Breast epithelium (tissue), 4 donors: Measurements from ENCODE around the gene YPEL1. TPM values are rescaled to one million over a fixed set of nuclear protein-coding genes. Genes with fewer than 3 reads are reported as not detected.
"Not testable (repeated sequence)": the region's sequence is repeated elsewhere in the genome, so short reads cannot be mapped to it uniquely, and the experiment has no call there.

Experiments
- DNase-seq, 2 donors: peaks; one replicate each; pipeline ENCODE4 v3.0.0-alpha.2; 2019; ENCODE audit warnings: low spot score in 2 of 2
- H3K27ac ChIP-seq, 2 donors: fragments of 200-600 bp; sonication (generic) in 1 of 2; one replicate each; pipeline ENCODE4 v1.5.1; 2016 to 2019; ENCODE audit warnings: mild to moderate bottlenecking in 1 of 2
- H3K27me3 ChIP-seq, 2 donors: fragments of 200-600 bp; sonication (generic) in 1 of 2; one replicate each; pipeline versions ENCODE4 v1.5.1 to v1.6.0; 2017 to 2019; ENCODE audit warnings: control low read depth in 1 of 2, mild to moderate bottlenecking in 1 of 2
- H3K36me3 ChIP-seq: fragments of 200-600 bp; one replicate; pipeline ENCODE4 v1.5.1; 2019
- H3K4me1 ChIP-seq, 2 donors: fragments of 200-600 bp; sonication (generic); one replicate each; pipeline ENCODE4 v1.5.1; 2016 to 2019; ENCODE audit warnings: control low read depth in 1 of 2
- H3K4me3 ChIP-seq, 3 donors: fragments of 200-600 bp; sonication (generic); 1 replicate in 2 of 3; 2 replicates in 1 of 3; pipeline ENCODE4 v1.5.1; 2016 to 2019; ENCODE audit warnings: mild to moderate bottlenecking in 3 of 3, moderate library complexity in 2 of 3
- H3K9me3 ChIP-seq, 2 donors: fragments of 200-600 bp; sonication (generic) in 1 of 2; one replicate each; pipeline ENCODE4 v1.5.1; 2016 to 2019; ENCODE audit warnings: control low read depth in 1 of 2
- CTCF ChIP-seq, 3 donors: fragments of 450-650 bp; IDR thresholded peaks; one replicate each; pipeline ENCODE4 v1.5.1; 2016 to 2017; ENCODE audit warnings: antibody characterized with exemption in 3 of 3, mild to moderate bottlenecking in 3 of 3, moderate library complexity in 3 of 3
- POLR2A ChIP-seq: fragments of 450-650 bp; IDR thresholded peaks from one replicate; pipeline ENCODE4 v1.6.1; 2016; ENCODE audit warnings: antibody characterized with exemption, mild to moderate bottlenecking, moderate library complexity
- POLR2AphosphoS5 ChIP-seq, 3 donors: sonication (generic); formaldehyde crosslinking; IDR thresholded peaks; one replicate each; pipeline ENCODE4 v1.6.1; 2017; ENCODE audit warnings: antibody characterized with exemption in 3 of 3
- intact Hi-C: fragments of 100-400 bp; cut with DNase I; formaldehyde crosslinking; loops from one replicate; pipeline ENCODE4 v1.15.1; 2023; ENCODE audit warnings: low total_unique reads
- total RNA-seq, 3 donors: library from RNA; depleted of rRNA; stranded (reverse); fragments of >200 nt; gene quantifications; one replicate each; pipeline ENCODE4 v1.1.0, GENCODE V29; 2016

The YPEL1 gene
- total RNA-seq, 3 donors from 2014 or later = 7.8 to 8.5 (median 7.9) TPM

GRCh38 chr22:21727768-21728167, 7.8 kb downstream of the YPEL1 start:
- no peaks in the 10 kb centered on the region for H3K9me3 ChIP-seq
- intact Hi-C loops = no loop called here
- no peak overlapping the region for H3K4me3 ChIP-seq
- H3K27me3 ChIP-seq = no peaks in the 10 kb centered on the region
- H3K36me3 ChIP-seq = no peaks in the 10 kb centered on the region
- H3K4me1 ChIP-seq = no peaks in the 10 kb centered on the region
- DNase-seq = no peak
- no peak overlapping the region for H3K27ac ChIP-seq
- no peak for TF ChIP-seq POLR2AphosphoS5 (IDR thresholded peaks at IDR 0.05)
- TF ChIP-seq POLR2A = no peak
- no peak for TF ChIP-seq CTCF (IDR thresholded peaks at IDR 0.05)

GRCh38 chr22:21727159-21727558, 8.4 kb downstream of the YPEL1 start:
- TF ChIP-seq CTCF (IDR thresholded peaks at IDR 0.05) (no peak), POLR2A (no peak), POLR2AphosphoS5 (IDR thresholded peaks at IDR 0.05) (no peak)
- no peaks in the 10 kb centered on the region for H3K27me3 ChIP-seq
- no peak overlapping the region for H3K27ac ChIP-seq
- no peaks in the 10 kb centered on the region for H3K36me3 ChIP-seq
- H3K4me1 ChIP-seq = no peaks in the 10 kb centered on the region
- H3K9me3 ChIP-seq = no peaks in the 10 kb centered on the region
- H3K4me3 ChIP-seq = no peak overlapping the region
- DNase-seq = no peak
- intact Hi-C loops = no loop called here

GRCh38 chr22:21726650-21727049, 8.9 kb downstream of the YPEL1 start:
- Histone ChIP-seq H3K27ac (no peak overlapping the region), H3K4me1 (no peaks in the 10 kb centered on the region), H3K36me3 (no peaks in the 10 kb centered on the region), H3K4me3 (no peak overlapping the region), H3K9me3 (no peaks in the 10 kb centered on the region), H3K27me3 (no peaks in the 10 kb centered on the region)
- intact Hi-C loops = no loop called here
- no peak for DNase-seq
- TF ChIP-seq CTCF (IDR thresholded peaks at IDR 0.05) = no peak
- no peak for TF ChIP-seq POLR2A
- TF ChIP-seq POLR2AphosphoS5 (IDR thresholded peaks at IDR 0.05) = no peak

- Histone ChIP-seq H3K36me3 (no peaks in the 10 kb centered on the region), H3K4me1 (no peaks in the 10 kb centered on the region), H3K4me3 (no peak overlapping the region), H3K27me3 (no peaks in the 10 kb centered on the region), H3K27ac (no peak overlapping the region), H3K9me3 (no peaks in the 10 kb centered on the region)
- TF ChIP-seq POLR2A = no peak
- no peak for TF ChIP-seq CTCF (IDR thresholded peaks at IDR 0.05)
- intact Hi-C loops = no loop called here
- DNase-seq = no peak
Observed at GRCh38 chr22:21725956-21726649, 9.5 kb downstream of the YPEL1 start.

- H3K36me3 ChIP-seq, H3K4me3 ChIP-seq, H3K27me3 ChIP-seq, H3K27ac ChIP-seq, intact Hi-C loops, H3K9me3 ChIP-seq, H3K4me1 ChIP-seq, DNase-seq: not testable (repeated sequence)
Observed at GRCh38 chr22:21724496-21724895, 11.1 kb downstream of the YPEL1 start.

GRCh38 chr22:21721195-21721852, 14.3 kb downstream of the YPEL1 start:
- intact Hi-C loops, H3K27ac ChIP-seq, H3K4me1 ChIP-seq: not testable (repeated sequence)

GRCh38 chr22:21720191-21720859, 15.3 kb downstream of the YPEL1 start:
- intact Hi-C loops, H3K27ac ChIP-seq, H3K4me3 ChIP-seq, H3K36me3 ChIP-seq, H3K4me1 ChIP-seq, H3K27me3 ChIP-seq, H3K9me3 ChIP-seq, DNase-seq: not testable (repeated sequence)

More at GRCh38 chr22:21721195-21721852, 14.3 kb downstream of the YPEL1 start:
- H3K36me3 ChIP-seq, H3K9me3 ChIP-seq, H3K4me3 ChIP-seq, DNase-seq, H3K27me3 ChIP-seq: not testable (repeated sequence)
